NCI-H526 treated with DMSO at 0.1 percent for 48 hours (cell line): ENCODE results near the gene CAMKV.

ENCODE experiments used
- DNase-seq: peaks from one replicate; lab custom pipeline; 2025; lab: John Stamatoyannopoulos, UW

The CAMKV gene

GRCh38 chr3:49896345-49896744 is 26.6 kb upstream of the CAMKV start:
- DNase-seq, result no peak

DNA sequence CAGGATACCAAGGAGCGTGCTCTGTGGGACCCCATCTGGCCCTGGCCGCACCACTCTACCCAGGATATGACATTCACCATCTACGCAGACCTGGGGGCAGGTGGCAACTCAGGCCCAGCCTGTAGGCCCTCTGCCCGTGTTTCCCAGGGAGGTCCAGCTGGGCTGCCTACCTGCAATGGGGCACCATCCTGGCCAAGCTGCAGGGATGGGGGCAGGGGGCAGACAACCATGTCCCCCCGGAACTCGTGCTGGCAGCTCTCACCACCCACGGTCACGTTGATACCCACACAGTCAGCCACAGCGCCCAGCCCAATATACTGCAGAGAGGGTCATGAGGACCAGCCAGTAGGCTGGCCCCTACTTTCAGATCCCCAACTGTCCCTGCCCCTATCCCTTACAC is 26.1 kb upstream of the CAMKV start:
- DNase-seq, result no peak

GRCh38 chr3:49889296-49889695 is 19.6 kb upstream of the CAMKV start:
- DNase-seq, result no peak

DNA sequence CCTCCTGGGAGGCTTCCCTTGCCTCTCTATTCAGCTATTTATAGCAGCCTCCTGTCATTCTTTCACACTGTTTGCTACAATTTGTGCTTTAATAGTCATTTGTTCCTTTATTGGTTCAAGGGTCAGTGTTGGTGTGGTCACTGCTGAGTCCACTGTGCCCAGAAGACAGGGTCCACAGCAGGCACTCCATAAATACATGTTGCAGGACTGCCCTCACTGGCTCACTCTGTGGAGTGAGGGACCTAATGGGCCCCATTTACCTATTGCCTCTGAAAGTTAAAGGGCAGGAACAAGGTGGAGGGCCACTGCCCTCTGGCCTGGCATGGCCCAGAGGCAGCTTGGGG is 17.2 kb upstream of the CAMKV start:
- no peak for DNase-seq

DNA sequence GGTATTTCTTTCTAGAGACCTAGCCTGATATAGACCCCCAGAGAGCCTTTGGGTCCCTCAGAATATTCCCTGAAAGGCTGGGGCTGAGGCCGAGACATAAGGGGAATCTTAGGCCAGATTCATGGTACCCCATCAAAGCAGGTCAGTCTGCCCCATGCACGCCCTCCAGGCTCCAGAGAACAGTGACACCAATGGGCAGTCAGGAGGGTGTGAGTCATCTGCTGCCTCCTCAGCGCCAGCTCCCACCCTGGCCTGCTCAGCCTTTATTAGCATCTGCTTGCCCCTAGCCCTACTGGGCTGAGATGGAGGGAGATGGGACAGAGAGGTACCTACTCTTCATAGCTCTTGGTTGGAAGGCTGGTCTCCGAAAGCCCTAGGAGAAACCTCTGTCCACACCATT is 14.3 kb upstream of the CAMKV start:
- DNase-seq, result no peak

- no peak for DNase-seq
Measured at GRCh38 chr3:49882166-49882565, 12.5 kb upstream of the CAMKV start.

DNA sequence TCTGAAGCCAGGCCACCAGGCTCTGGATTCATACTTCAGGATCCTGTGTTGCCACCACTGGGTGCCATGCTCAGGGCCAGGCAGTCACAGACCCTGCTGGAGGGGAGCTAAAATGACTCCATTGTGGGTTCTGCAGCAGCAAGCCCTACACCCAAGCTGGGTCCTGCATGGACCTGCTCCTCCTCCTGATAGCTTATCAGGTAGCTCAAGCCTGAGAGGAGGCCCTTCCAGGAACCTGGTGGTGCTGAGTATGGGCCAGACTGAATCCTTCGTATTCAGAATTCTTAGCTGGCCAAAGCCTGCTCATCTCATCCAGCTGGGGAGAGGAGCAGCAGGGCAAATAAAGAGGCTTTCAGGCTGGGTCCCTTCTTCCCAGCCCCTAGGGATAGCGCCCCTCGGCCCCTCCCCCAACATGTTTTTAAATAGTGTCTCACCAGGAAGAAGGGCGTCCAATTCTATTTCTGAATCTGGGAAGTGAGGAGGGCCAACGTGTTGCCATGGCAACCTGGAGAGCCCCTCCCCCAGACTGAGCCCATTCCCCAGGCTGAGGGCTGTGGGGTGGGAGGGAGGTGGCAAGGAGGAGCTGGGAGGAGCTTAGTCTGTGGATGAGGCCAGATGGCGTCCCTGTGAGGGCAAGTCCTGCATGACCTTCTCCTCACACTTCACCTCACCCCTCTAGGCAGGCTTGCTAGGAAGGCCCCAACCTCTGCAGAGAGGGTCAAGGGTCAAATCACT is 11.0 kb upstream of the CAMKV start:
- DNase-seq, result no peak

DNA sequence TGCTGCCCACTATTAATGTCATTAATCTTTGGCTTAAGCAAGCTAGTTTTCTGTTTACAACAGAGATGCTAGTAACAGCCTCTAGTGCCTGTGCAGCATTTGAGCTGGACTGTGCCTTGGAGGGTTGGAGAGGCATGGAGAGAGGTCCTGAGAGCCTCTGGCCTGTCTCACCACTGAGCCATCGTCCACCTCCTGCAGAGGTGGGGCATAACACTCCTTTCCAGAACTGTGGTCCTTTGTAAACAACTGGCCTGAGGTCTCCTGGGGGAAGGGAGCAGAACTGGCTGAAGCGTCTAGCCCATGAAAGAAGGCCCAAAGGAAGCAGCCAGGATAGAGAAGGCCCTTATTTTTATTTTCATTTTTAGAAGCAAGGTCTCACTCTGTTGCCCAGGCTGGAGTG is 10.0 kb upstream of the CAMKV start:
- DNase-seq, result no peak

DNA sequence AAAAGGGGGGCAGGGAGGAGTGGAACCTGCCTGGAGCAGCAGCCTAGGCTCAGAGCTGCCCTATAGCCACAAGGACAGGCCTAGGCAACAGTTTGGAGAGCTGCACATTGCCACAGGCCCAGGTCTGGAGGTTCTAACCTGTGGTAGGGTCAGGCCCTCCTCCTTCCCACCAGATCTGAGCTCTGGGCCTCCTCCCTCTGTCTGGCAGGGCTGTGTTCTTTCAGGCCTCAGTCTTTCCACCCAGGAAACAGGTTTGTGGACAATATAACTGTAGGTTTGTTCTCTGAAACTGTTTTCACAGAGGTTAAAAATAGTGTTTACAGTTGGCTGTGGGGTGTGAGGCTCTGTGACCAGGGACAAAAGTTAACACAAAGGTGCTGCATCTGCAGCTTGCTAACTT is 9.0 kb upstream of the CAMKV start:
- DNase-seq, result no peak

DNA sequence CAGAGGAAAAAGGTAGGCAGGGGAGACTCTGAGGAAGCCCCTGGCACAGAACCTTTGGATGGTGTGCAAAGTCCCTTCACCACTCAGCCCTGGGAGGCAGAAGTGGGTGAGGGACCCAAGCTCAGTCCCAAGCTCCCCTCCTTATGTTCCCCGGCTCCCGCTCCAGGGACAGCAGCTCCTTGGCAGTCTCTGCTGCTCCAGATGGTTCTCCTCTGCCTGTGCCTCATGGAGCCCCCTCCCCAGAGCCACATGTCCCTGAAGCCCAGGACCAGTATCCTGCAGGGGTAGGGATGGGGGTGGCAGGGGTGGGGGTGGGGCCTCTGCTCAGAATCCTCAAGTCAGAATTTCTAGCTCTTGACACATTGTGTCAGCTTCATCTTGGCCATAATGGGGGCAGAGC is 8.0 kb upstream of the CAMKV start:
- no peak for DNase-seq

- DNase-seq, result no peak
Measured at GRCh38 chr3:49876567-49876966, 6.9 kb upstream of the CAMKV start.

- no peak for DNase-seq
Measured at GRCh38 chr3:49873623-49874022, 3.9 kb upstream of the CAMKV start.

- no peak for DNase-seq
Measured at GRCh38 chr3:49872801-49873281, 3.1 kb upstream of the CAMKV start.

- no peak for DNase-seq
Measured at GRCh38 chr3:49871531-49872153, 1.9 kb upstream of the CAMKV start.

DNA sequence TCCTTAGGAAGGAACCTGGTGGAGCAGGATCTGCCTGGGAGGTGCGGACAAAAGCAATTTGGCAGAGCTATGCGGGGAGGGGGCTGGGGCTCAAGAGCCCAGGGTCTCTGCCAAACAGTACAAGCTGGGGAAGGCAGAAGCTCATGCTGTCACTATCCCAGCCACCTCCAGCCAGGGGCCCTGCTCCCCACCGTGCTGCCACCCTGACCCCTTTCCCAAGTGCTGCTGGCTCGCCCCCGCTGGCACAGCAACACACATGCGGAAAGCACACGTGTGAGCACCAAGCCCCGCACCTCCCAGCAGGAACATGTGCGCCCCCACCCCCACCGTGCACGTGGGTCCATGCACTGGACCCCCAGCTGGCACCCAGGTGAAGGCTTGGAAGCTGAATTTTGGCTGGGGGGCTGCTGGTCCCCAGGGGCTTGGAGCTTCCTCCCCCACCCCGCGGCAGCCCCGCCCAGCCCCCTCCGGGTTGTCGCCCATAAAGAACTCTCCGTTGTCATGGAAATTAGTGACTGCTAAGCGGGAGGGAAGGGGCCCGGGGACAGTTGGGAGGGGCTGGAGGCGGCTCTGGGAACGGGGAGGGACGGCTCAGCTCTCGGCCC is 742 bp downstream of the CAMKV start:
- no peak for DNase-seq

DNA sequence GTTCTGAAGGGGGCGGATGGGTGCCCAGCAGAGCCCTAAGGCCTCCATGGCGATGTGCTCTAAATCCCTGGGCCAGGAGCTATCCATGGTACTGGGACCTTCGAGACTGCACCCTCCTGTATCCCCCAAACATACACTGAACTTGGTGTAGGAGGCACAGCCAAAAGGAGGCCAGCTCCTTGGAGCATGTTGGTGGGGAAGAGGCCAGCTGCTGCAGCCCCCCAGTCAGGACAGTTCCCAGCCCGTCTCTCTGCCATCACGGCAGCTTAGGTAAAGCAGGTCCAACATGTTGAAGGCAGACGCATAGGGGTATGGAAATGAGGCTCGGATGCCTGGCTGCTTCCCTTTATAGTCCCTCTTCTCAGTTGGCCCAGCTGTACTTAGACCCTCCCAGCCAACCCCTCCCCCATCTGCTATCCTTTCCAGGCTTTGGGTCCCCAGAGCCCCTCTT is 1.8 kb downstream of the CAMKV start:
- peak; percentile 16 for DNase-seq

DNA sequence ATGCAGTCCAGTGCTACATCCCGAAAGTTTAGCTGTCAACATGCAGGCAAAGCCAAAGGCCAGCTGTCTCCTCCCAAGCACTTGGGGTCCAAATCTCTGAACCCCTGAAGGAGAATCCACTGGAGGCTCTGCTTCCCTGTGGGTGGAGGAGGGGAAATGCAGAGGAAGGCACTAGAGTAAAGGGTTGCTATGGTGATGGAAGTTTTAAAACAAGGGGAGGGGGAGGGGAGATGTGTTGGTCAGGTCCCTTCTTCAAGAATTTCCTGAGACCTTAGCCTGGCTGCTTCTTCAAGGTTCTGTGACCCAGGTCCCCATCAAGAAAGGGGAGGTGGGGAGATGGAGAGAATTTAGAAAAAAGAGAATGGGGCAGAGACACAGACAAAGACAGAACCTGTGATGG is 2.3 kb downstream of the CAMKV start:
- DNase-seq, result no peak

DNA sequence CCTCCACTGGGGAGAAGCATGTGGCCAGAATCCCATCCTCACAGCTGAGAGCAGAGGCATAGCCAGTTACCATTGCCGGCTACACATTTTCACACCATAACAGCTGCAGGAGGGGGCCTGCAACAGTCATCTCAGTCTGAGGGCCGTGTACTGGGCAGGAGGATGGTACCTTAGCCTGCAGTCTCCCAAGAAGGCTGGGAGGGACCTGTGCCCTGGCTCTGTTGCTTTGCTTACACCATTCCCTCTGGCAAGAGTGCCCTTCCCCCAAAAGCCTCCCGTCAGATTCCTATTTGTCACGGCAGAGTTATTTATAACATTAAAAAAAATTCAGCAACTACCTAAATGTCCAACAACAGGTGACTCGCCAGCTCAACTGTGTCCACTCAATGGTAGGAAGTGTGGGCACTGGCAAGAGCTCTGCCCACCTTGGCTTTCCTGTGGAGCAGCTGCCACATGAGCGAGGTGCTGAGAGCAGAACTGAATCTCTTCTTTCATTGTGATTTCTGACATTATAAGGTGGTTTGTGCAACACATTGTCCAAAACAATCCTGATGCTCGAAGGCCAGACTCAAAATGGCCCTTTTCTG is 4.4 kb downstream of the CAMKV start:
- DNase-seq, result no peak

DNA sequence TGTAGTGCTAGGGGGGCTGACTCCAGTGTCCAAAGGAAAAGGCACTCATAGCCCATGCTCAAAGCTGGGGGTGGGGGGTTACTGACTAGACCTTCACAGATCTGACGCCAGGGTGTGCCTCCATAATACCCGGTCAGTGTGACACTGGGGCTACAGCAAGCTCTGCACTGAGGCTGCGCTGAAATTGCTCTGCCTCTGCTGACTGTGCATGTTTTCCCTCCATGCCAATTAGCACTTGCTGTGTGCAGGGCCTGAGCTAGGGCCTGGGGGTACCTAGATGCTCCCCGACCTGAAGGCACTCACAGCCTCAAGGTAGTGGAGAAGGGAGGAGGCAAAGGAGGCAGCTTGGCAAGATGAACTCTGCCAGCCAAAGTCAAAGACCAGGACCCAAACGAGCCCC is 5.2 kb downstream of the CAMKV start:
- DNase-seq, result no peak

DNA sequence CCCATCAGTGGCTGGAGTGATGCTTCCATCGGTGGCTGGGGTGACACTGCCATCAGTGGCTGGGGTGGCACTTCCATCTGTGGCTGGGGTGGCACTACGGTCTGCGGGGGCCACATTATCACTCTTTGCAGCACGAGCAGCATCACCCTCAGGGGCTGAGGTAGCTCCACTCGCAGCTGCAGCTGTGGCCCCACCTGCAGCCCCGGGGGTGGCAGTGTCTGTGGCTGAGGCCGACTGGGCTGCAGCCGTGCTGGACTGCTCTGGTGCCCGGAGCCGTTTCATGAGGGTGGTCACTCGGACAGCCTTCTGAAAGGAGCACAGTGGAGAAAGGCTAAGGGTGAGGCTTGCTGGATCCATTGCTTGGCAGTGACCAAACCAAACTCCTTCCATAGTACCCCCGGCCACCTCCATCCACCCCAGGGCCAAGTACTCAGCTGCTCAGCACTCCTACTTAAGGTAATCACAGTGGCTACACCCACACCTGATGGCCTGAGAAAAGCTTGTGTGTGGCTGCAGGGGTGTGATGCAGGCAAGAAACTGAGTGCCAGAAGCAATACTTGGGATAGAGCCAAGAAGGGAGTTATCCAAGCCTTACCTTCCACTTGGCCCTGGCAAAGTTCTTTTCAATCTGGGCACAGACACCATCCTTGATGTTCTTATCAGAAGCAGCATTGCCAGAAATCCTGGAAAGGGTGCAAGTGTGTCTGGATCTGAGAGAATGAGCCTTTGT is 10.0 kb downstream of the CAMKV start:
- DNase-seq, result no peak

DNA sequence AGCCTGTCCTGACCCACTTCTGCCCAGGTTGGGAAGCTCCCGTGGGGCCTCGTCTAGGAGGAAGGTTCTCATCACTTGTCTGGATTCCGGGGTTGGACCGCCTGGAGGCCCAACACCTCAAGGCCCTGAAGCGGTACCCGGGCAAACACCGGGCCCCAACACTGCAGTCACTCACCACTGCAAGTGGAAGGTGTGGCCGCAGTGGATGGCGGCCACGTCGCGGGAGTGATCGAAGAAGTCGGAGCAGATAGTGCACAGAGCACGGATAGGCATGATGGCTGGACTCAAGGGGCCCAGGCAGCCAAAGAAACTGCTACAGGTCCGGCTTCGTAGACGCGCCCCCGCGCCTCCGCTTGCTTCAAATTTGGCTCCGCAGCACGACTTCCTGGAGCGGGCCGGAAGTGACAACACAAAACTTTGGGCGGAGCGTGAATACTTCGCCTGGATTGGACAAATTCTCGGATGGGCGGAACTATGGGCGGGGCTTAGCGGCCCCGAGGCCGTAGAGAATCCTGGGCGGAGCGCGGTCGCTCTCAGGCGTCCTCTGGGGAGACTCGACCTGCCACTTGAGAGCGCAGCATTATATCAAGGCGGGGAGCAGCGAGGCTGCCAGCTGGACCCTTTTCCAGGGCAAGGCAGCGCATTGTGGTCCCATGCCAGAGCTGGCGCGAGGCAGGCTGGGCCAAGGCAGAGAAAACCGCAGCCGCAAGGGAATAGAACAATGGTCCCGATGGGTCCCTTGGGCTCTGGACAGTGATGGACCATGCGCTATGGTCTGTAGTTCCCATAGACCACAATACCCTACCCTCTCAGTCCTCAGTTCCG is 13.3 kb downstream of the CAMKV start, which contains the start of gene TRAIP:
Gene TRAIP, minus strand, starts transcription at position 384 of the 825 bp plus-strand sequence. Its CDS starts 111 bp downstream, at position 273.
- peak; percentile 78 for DNase-seq
